Stimulated activated CD8-positive, alpha-beta memory T cell treated with anti-CD3 and anti-CD28 coated beads, Interleukin-4, amount 100 ng/mL, for 1 hour (primary cell): ENCODE results near the gene ADAMTSL3.

ENCODE experiments used
- DNase-seq, 2 donors: peaks; one replicate each; pipeline ENCODE4 v3.0.0-alpha.2; 2020; ENCODE audit warnings: low read depth in 2 of 2, low spot score in 1 of 2

Gene ADAMTSL3

GRCh38 chr15:83914906-83915305 lies 261.0 kb downstream of the ADAMTSL3 start:
- DNase-seq, result no peak

GRCh38 chr15:83917432-83917831 lies 263.5 kb downstream of the ADAMTSL3 start:
- no peak for DNase-seq

GRCh38 chr15:83918011-83918410 lies 264.1 kb downstream of the ADAMTSL3 start:
- no peak for DNase-seq

- DNase-seq, result no peak
These were observed 265.5 kb downstream of the ADAMTSL3 start for GRCh38 chr15:83919319-83919830.

GRCh38 chr15:83919978-83920510 lies 266.1 kb downstream of the ADAMTSL3 start:
- DNase-seq, result no peak

GRCh38 chr15:83922649-83923294 lies 268.8 kb downstream of the ADAMTSL3 start:
- no peak for DNase-seq

GRCh38 chr15:83926116-83926515 lies 272.2 kb downstream of the ADAMTSL3 start:
- DNase-seq, result no peak

GRCh38 chr15:83927704-83928391 lies 273.9 kb downstream of the ADAMTSL3 start:
- DNase-seq, result no peak

- DNase-seq, result no peak
These were observed 274.4 kb downstream of the ADAMTSL3 start for GRCh38 chr15:83928392-83928734.

- DNase-seq, result no peak
These were observed 275.0 kb downstream of the ADAMTSL3 start for GRCh38 chr15:83928878-83929418.

- DNase-seq, result no peak
These were observed 275.7 kb downstream of the ADAMTSL3 start for GRCh38 chr15:83929619-83930018.

- DNase-seq, result no peak
These were observed 276.7 kb downstream of the ADAMTSL3 start for GRCh38 chr15:83930392-83931212.

GRCh38 chr15:83935774-83936173 lies 281.9 kb downstream of the ADAMTSL3 start:
- DNase-seq, result no peak

GRCh38 chr15:83940136-83940535 lies 286.2 kb downstream of the ADAMTSL3 start:
- no peak for DNase-seq

- no peak for DNase-seq
These were observed 289.1 kb downstream of the ADAMTSL3 start for GRCh38 chr15:83943043-83943442.

GRCh38 chr15:83943849-83944404 lies 290.0 kb downstream of the ADAMTSL3 start:
- DNase-seq, result no peak

GRCh38 chr15:83947156-83947555 lies 293.2 kb downstream of the ADAMTSL3 start:
- DNase-seq, result no peak

- no peak for DNase-seq
These were observed 300.6 kb downstream of the ADAMTSL3 start for GRCh38 chr15:83954506-83954905.

GRCh38 chr15:83955806-83956265 lies 301.9 kb downstream of the ADAMTSL3 start:
- DNase-seq, result no peak

- DNase-seq, result no peak
These were observed 303.0 kb downstream of the ADAMTSL3 start for GRCh38 chr15:83956887-83957286.

- no peak for DNase-seq
These were observed 305.6 kb downstream of the ADAMTSL3 start for GRCh38 chr15:83959477-83959876.
